NCI-H1105 (cell line): ENCODE measurements around the gene FBXW9.
A peak's percentile ranks its signal among the peaks of the same experiment; 100 is the strongest.
"Not testable (repeated sequence)": the region's sequence is repeated elsewhere in the genome, so short reads cannot be mapped to it uniquely, and the experiment has no call there.

ENCODE experiments used
- DNase-seq: peaks from one replicate; lab custom pipeline; 2025; lab: John Stamatoyannopoulos, UW

FBXW9 gene

DNA sequence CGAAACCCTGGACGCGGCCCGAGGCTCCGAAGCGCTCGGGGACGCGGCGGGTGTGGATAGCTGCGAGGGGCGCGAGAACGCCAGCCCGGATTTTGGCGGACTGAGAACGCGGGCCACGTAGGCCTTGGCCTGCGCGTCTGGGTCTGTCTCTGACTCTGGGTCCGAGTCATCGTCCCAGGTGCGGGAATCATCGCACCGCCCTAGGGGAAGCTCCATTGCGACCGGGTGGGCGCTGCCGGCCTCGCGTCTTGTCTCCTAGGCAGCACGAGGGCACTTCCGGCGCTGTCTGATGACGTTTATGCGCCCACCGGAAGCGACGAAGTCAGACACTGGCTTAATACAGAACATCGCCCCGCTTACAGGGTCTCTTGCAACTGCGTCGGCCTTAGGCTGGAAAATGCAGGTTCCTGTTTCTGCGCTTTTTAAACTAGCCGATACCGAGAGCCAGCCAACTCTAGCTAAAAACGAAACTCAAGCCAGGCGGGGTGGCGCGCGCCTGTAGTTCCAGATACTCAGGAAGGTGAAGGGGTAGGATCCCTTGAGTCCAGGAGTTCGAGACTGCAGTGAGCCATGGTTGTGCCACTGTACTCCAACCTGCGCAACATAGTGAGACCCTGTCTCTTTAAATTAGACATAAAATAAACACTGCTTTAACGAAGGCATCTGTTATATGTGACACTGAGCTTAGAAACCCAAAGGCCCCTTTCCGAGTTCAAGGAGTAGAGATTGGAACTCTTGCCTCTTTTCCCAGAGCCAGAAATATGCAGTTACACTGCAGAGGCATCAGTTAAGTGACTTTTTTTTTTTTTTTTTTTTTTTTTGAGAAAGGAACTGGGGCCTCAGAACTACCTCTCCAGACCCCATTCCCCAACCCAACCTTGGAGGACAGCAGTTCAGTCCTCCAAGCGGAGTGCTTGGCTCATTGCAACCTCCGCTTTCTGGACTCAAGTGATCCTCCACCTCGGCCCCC is at the start of gene FBXW9:
Gene FBXW9, minus strand, starts transcription at position 266 of the 970 bp plus-strand sequence. Its CDS starts 50 bp downstream, at position 216.
- peak; percentile 92 for DNase-seq

DNA sequence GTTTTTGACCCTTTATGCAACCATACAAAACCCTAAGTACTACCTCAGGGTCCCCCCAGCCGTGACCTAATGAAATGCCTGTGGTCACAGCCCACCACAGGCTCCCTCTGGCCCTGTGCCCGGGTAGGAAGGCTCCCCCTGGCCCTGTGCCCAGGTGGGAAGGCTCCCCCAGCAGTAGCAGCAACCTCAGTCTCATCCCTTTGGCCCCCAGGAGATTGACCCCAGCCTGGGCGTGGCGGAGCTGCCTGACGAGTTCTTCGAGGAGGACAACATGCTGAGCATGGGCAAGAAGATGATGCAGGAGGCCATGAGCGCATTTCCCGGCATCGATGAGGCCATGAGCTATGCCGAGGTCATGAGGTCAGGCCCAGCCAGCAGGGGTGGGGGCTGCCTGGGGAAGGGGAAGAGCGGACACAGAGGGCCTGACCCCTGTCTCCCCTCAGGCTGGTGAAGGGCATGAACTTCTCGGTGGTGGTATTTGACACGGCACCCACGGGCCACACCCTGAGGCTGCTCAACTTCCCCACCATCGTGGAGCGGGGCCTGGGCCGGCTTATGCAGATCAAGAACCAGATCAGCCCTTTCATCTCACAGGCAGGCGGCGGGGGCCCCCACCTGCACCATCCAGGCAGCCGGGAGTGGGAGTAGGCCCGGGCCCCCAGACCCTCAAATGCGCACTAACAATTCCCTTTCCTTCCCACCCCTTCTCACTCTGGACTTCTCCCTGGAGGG is 48.9 kb upstream of the FBXW9 start:
- DNase-seq = no peak

DNA sequence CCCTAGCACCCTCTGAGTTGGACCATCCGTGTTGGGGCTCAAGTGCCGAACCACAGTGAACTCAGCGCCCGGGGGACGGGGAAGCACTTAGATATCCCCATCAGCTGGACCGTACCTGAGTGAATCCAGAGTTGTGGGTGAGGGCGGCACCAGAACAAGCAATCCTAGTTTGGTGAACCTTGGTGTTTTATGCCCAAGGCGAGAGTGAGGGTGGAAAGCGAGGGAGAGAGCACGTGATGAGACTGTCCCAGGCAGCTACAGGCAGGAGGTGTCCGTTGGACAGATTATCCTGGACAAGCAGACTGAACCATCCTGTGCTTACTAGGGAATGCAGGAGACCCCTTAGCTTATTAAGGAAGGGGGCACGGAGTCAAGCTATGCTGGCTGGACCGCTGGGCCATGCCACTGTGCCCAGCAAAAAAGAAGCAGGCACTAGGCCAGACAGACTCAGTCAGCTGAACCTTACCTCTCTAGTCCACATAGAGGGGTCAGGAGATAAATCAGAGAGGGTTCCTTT is 41.5 kb upstream of the FBXW9 start:
- no peak for DNase-seq

DNA sequence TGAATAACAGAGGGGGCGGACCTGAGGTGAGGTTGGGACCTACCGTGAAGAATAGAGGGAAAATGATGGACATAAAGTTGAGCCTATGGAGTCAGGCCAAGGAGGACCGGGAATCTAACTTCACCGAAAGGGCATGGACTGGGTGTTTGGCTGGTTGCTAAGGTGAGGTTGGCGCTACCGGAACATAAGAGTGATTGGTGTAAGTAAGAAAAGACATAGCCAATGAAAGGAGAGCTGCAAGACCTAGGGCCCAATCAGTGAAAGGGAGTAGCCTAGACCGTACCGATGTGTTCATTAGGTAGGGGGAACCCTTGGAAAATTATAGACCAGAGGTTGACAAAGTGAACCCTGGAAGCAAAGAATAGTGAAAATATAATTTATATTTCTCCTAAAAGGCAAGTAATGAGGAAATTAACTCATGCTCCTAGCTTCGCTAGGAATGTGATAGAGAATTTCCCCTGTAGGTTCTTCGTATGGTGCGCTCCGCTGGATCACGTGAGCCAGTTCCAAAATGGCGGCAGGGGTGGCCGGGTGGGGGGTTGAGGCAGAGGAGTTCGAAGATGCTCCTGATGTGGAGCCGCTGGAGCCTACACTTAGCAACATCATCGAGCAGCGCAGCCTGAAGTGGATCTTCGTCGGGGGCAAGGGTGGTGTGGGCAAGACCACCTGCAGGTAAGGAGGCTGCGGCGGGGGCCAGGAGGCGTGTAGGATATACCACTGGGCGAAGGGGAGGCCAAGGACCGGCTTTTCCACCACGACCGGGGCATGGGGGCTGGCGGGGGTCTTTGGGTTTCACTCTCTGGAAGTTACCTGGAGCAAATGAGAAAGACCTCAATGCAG is 40.8 kb upstream of the FBXW9 start, which contains the start of gene GET3:
Gene GET3, plus strand, starts transcription at position 503 of the 840 bp plus-strand sequence. Its CDS starts 9 bp downstream, at position 512.
- peak; percentile 100 for DNase-seq

DNA sequence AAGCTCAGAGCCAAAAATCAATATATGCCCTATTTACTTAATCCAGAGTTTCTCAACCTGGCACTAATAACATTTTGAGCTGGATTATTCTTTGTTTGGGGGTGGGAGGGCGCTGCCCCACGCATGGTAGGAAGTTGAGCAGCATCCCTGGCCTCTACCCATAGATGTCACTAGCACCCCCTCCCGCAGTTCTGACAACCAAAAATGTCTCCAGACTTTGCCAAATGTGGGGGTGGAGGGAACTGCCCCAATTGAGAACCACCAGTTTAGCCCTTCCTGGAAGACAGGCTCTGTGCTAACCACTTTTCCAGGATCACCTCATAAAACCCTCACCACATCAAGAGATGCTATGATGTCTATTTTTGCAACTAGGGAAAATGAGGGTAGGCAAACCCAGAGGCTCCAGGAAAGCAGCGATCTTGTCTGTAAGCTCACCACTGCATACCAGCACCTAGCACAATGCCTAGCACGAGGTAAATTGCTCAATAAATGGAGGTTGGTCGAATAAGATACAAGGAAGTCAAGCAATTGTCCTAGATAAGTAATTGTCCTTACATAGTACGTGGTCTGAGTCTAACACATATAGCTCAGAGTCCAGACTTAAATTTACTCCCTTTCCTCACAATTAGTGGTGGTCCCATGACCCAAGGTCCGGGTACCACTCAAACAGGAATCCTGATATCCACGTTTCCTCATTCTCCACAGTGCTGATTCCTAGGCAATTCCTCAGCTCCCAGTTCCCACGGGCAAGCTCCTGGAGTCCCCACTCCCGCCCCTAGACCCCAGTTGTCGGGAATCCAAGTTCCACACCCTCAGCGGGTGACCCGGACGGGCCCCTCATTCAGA is 37.2 kb upstream of the FBXW9 start:
- no peak for DNase-seq

DNA sequence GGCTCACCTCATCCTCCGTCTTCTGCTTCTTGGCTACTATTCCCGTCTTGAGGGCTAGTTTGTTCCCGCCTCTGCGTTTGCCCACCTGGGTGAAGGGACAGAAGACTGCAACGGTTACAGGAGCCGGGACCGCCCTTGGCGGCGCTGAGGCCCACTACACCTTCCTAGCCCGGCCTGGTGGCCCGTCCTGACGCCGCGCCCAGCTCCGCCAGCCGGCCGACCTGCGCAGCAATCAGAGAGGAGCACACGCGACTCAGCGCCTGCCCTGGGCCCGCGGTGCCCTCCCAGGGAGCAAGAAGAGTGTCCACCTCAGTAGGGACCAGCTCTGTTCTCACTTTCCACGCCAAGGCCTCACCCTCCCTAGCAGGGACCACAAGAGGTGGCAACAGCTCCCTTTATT is 34.9 kb upstream of the FBXW9 start:
- DNase-seq = no peak

DNA sequence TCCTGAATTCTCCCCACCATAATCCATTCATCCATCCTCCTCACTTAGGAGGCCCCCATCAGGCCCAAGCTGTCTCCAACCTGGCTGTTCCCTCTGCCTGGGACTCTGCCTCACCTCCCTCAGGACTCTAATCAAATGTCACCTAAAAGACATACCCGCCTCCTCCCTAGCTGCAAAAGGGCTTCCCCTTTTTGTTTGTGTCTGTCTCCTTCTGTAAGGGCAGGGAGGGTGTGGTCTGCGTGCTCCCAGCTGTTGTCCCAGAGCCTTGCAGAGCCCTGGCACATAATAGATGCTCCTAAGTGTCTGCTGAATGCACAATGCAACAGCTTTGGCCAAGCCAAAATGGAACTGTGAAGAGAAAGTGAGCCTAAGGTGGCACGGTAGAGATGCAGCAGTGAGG is 33.6 kb upstream of the FBXW9 start:
- no peak for DNase-seq

DNA sequence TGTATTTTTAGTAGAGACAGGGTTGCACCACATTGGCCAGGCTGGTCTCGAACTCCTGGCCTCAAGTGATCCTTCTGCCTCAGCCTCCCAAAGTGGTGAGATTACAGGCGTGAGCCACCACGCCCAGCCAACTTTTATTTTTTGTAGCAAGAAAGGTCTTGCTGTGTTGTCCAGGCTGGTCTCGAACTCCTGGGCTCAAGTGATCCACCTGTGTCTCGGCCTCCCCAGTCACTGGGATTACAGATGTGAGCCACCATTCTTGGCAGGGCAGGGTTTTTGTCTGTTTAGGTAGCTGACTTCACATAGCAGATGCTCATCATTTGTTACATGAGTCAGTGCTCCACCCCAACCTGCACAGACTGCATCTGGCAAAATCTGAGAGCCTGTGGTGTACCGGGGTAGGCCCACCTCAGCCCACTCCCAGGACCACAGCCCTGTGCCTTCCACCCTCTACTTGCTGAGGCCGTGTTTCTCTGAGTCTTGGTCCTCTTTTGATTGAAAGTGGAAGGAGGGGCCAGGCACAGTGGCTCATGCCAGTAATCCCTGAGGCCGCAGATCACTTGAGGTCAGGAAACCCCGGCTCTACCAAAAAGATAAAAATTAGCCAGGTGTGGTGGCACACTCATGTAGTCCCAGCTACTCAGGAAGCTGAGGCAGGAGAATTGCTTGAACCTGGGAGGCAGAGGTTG is 31.5 kb upstream of the FBXW9 start:
- no peak for DNase-seq

DNA sequence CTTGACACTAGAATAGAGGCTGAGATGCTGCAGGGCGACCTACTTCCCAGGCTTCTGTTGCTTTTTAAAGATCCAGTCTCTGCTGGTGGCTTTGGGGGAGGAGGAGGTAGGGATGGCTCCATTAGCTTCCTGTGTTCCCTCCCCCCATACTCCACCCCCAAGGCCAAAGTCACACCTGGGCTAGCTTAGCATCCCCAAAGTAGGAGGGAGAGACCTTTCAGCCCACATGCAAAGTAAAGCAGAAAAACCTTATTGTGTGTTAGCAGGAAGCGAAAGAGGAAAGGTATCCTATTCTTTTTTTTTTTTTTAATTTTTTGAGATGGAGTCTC is 30.5 kb upstream of the FBXW9 start:
- DNase-seq = no peak

DNA sequence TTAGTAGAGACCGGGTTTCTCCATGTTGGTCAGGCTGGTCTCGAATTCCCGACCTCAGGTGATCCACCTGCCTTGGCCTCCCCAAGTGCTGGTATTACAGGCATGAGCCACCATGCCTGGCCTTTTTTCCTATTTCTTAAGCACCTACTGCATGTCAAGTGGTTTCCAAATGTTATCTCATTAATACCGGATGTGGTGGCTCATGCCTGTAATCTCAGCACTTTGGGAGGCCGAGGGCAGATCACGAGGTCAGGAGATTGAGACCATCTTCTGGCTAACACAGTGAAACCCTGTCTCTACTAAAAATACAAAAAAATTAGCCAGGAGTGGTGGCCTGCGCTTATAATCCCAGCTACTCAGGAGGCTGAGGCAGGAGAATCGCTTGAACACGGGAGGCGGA is 29.2 kb upstream of the FBXW9 start:
- not testable (repeated sequence) for DNase-seq

DNA sequence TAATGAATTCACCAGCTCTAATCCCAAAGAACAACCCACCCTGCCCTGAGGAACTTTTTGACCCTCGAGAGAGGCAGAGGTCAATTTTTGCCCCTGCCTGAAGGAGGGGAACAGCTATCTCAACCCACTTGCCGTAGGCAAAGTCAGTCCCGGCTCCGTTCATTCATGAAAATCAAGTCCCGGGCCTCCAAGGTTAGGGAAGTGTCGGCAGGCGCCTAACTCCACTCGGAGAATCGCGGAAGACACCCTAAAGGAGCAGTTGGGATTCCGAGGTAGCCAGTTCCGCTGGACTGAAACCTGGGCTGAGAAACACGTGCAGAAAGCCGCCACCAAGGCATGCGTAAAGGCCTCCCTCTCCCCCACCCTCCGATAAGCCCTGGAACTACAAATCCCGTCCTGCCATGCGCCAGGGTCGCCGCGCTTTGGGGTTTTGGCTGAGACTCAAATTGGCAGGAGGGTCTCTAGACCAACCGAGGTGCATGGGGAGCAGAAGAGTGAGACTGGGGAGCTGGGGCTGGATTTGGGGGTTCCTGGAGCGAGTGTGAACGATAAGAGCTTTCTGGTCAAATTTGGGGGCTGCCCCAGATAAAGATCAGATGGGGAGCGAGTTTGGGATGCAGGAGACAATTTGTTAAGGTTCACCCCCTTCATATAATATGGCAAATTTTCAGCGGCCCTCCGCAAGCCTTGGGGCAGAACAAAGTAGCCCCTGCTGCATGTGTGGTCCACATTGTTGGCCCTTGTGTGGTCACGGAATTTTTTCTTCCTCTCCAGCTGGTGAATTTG is 27.4 kb upstream of the FBXW9 start, which contains the start of gene TNPO2:
Gene TNPO2, minus strand, starts transcription at position 292 of the 786 bp plus-strand sequence. CDS start 2,955 bp downstream, outside the sequence.
- peak; percentile 68 for DNase-seq

DNA sequence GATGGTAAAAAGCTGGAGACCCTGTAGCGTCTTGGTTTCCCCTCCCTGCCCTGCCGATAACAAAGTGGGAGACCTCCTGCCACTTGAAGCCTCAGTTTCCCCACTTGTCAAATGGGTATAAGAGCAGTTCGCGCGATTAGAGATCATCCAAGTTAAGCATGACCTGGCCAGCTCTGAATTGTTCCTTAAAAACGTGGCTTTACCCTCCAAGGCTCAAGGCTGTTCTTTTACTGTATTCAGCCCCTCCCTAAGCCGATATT is 26.9 kb upstream of the FBXW9 start:
- no peak for DNase-seq

DNA sequence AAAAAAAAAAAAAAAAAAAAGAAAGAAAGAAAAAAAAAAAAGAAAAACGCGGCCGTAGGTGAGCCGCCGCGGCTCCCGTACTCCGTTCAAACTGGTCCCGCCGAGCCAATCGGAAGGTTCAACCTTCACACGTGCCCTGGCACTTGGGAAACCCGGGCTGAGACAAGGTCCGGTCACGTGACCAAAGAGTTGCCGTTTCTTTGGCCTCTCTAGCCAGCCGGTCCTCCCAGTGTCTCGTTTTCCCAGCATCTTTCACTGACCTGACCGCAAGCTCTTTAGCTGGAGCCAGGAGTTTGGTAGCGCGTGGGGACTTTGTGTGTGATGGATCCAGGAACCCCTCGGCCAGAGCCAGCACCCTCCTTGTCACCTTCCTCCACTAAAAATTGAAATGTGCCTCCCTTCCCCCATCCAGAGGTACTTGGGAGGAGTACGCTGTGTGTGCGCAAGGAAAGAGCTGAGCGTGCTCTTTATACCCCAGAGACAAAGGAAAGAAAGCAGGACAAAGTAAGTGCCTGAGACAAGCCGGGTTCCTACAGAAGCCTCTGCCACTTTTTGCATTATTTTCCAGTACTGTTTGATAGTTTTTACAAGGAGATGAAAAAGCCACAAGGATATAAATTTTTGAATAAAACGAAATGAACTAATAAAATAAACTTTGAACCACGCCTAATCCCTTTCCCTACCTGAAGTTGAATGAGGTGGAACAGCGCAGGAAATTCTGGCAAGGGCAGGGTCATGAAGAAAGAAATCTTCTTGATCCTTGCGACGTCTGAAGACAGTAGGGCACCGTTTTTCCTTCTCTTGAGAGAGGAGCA is 26.3 kb upstream of the FBXW9 start:
- DNase-seq = peak; percentile 99

DNA sequence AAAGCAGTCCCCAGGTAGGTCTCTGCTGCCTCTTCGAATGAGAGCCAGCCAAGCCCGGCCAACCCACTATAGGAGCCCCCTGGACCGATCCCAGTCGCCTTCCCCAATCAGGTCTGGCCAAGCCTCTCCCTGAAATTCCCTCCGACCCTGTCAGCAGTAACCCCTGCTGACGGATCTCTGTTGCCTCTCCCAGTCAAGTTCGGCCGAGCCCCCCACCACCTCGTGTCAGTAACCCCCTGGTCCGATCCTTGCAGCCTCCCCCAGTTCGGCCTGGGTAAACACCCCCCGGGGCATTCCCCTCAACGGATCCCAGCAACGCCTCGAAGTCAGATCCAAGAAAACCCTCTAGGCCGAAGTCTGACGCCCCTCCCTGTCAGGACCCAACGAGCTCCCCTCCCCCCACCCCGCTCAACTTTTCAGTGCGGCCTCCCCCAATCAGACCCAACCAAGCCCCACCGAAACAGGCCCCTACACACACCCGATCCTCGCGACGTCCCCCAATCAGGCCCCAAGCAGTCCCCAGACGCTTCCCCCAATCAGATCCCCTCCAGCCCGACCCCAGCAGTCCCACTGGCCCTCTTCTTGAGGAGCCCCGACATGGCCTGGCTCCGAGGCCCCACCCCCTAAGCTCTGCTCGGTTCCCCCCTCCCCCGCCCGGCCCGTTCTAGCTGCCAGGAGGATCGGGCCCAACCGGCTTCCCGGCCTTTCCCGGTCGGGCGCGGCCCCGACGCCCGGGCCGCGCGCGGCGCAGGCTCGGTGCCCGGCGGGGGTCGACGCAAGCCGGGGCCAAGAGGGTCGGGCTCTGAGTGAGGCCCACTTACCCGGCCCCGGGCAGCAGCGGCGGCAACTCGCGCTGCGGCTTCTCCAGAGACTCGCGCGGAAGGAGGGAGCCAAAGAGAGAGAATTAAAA is 25.5 kb upstream of the FBXW9 start:
- DNase-seq = peak; percentile 51

DNA sequence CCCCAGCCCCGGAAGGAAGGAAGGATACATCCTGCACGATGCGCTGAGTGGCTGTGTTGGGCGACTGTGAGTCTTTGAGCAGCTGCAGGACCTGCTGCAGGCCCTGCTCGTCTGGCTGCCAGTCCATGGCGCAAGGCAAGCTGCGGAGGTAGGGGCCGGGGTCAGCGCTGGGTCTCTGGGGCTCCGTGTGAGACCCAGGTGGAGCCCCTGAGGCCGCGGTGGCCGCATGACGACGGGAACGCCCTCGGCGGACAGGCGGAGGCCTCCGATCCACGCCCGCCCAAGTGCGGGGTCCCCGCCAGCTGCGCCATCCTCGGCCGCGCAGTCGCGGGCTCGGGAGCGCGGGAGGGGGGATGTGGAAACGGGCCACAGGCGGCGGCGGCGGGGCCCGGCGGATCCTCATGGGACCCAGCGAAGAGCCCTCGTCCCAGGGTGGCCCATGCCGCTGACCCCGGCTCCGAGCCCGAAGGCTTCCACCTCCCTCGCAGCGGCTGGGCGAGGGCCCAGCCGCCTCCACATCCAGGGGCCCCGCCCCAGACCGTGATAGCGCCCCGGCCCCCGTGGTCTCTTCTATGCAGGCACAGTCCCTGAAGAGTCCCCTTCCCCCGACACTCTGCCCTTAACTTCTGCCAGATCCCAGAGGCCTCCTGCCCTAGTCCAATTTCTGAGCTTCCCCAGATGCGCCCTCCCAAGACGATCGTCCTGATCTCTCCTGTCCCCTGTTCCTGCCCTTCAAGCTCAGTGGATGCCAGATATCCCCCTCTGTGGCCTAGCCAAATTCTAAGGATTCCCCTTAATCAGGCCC is 24.6 kb upstream of the FBXW9 start:
- no peak for DNase-seq

DNA sequence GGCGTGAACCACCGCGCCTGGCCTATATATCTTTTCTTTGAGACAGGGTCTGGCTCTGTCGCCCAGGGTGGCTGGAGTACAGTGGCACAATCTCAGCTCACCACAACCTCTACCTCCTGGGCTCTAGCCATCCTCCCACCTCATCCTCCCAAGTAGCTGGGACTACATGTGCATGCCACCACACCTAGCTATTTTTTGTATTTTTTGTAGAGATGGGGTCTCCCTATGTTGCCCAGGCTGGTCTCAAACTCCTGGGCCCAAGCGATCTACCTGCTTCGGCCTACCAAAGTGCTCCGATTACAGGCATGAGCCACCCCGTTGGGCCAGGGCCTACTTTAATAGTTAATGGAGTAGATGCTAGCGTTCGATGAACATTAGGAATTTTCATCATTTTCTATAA is 23.9 kb upstream of the FBXW9 start:
- no peak for DNase-seq

DNA sequence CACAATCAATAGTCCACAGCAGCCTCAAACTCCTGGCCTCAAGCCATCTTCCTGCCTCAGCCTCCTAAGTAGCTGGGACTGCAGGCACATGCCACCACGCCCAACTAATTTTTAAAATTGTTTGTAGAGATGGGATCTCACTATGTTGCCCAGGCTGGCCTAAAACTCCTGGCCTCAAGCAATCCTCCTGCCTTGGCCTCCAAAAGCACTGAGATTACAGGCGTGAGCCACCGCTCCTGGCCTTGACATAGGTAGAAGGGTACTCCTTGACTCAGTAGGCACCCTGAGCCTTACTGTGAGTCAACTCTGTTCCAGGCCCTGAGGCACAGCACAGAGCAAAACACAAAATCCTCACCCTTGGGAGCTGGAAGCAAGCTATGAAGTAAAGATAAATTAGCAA is 19.5 kb upstream of the FBXW9 start:
- no peak for DNase-seq
